Hypothalamus (tissue), 51 donors: ENCODE measurements around the gene NRN1L.

Experiments used
- DNase-seq, 51 donors: peaks; one replicate each; lab custom pipeline; 2025; lab: John Stamatoyannopoulos, UW

NRN1L gene

GRCh38 chr16:67881621-67882161 lies 3.0 kb upstream of the NRN1L start:
- peak in 31 of 51 donors; percentile 6 to 71 (median 50) for DNase-seq

- DNase-seq, result peak in 43 of 51 donors; percentile 11 to 90 (median 68)
These were observed 2.1 kb upstream of the NRN1L start for GRCh38 chr16:67882374-67883145.

DNA sequence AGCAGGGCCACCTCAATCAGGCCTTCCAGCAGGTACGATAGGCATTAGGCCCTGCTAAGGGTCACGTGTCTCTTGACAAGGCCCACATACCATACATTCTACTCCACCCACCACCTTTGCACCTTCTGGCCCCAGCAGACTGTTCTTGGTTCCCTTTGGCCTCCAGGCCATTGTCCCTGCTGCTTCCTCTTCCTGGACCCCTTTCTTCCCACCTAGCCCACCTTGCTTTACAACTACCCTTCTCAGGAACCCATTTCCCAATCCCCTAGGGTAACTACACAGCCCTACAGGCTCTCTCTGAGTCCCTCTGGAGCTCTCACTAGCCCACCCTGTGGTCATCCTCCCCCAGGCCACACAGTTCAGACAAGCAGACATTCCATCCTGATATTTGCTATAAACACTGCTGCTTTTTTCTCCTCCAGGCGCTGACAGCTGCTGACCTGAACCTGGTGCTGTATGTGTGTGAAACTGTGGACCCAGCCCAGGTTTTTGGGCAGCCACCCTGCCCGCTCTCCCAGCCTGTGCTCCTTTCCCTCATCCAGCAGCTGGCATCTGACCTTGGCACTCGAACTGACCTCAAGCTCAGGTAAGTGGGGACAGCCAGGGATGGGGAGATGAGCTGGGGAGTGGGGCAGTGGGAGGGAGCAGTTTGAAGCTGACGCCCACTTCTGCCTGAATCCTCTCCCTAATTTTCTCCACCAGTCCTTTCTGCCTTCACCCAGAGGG lies 1.4 kb upstream of the NRN1L start:
- peak in 2 of 51 donors; percentile 15 to 16 for DNase-seq

- peak in 33 of 51 donors; percentile 3 to 64 (median 27) for DNase-seq
These were observed 818 bp upstream of the NRN1L start for GRCh38 chr16:67883872-67884261.

- no peak for DNase-seq
These were observed 860 bp downstream of the NRN1L start for GRCh38 chr16:67885545-67885944.

DNA sequence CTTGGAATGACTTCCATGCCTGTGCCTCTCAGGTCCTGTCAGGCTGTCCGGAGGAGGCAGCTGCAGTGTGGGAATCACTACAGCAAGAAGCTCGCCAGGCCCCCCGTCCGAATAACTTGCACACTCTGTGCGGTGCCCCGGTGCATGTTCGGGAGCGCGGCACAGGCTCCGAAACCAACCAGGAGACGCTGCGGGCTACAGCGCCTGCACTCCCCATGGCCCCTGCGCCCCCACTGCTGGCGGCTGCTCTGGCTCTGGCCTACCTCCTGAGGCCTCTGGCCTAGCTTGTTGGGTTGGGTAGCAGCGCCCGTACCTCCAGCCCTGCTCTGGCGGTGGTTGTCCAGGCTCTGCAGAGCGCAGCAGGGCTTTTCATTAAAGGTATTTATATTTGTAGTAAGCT lies 1.3 kb downstream of the NRN1L start:
- no peak for DNase-seq

DNA sequence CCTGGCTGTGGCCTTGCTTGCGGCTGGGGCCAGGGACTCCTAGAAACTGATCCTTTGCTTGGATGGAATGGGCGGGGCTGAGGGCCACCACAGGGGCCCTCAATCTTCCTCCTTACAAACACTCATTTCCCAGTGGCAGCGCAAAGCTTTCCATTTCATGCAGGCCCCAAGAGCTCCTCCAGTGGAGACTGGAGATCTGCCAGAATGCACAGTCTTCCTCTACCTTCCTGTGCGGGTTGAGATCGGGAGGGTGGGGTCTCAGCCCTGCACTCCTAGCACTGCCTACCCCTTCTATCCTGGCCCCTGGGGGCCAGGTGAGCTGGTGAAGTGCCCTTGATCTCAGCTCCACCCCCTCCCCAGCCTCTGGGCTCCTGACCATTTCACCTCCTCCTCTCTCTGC lies 1.7 kb downstream of the NRN1L start:
- DNase-seq, result no peak

DNA sequence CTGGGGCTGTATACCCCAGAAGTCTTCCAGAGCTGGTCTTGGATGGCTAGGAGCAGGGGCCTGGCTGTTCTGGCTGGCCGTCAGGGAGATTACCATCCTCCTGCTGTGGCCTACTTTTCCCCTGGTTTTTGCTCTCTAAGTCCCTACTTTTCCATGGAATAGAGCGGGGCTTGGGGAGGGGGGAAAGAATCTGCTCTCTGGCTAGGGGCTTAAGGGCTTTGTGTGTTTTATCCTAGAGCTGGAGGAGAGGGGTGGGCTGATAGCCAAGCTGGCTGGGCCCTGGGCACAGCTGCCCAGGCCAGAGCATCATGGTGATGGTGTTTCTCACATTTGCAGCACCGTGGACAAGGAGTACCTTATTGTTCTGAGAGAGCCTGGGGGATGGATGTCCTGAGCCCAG lies 3.6 kb downstream of the NRN1L start:
- DNase-seq, result peak in 2 of 51 donors; percentile 8 to 14

DNA sequence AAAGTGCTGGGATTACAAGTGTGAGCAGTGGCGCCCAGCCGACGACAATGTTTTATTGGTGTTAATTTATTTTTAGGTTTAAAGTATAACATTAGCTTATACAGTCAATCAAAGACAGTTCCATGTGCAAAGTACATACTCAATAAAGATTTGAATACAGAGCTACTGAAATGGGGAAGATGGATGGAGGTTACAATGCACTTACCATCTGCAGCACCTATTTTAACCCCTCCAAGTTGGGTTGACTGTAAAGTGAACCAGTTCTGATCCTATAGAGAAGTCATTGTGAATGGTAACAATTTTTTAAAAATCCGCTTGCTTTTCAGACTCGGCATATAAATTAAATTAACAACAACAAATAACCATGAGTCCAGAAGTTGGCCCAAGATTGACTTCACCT lies 7.7 kb downstream of the NRN1L start:
- DNase-seq, result no peak

DNA sequence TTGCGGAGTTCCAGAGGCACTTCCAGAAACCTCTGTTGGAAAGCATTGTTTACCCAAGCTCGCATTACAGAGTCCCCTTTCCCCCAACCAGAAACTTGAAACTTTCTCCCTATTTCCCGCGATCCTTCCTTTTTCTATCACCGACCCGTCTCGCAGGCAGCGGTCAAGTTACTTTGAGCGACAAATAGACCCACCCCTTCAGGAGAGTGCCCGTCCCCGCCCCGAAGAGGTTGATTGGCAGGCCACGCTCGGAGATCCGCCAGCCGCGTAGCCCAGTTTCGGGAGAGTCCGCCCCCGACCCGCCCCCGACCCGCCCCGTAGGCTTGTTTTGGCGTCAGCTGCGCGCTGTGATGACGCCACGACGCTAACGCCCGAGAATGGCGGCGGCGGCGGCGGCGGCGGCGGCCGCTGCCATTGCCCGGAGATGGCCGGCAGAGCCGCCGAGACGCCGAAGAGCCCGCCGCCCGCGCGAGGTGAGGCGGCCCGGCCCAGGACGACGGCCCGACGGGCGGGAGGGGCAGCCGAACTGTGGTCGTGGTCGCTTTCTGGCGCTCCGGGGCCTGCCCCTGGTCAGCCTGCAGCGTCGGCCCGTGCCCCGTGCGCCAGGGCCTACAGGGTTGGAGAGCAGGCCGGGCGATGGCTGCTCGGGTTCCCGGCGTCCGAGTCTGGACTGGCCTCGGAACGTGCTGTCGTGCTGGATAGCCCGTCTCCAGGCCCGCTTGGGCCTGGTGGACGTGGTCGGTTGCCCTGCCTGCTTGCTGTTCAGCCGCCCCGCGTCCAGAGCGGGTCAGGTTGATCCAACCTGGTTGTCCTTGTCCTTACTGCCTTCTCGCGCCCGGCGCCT lies 8.4 kb downstream of the NRN1L start, which contains the start of gene PSKH1:
Gene PSKH1, plus strand, starts transcription at position 356 of the 844 bp plus-strand sequence. CDS start 15,496 bp downstream, outside the sequence.
- DNase-seq, result peak; percentile 43 to 98 (median 94)

GRCh38 chr16:67893743-67894399 lies 9.2 kb downstream of the NRN1L start:
- peak in 1 of 51 donors; percentile 55 for DNase-seq

- DNase-seq, result peak in 10 of 51 donors; percentile 6 to 48 (median 17)
These were observed 12.5 kb downstream of the NRN1L start for GRCh38 chr16:67897231-67897630.

GRCh38 chr16:67901734-67902133 lies 17.0 kb downstream of the NRN1L start:
- DNase-seq, result no peak

GRCh38 chr16:67902831-67903230 lies 18.1 kb downstream of the NRN1L start:
- DNase-seq, result no peak

GRCh38 chr16:67907397-67908180 lies 22.9 kb downstream of the NRN1L start:
- peak in 1 of 51 donors; percentile 18 for DNase-seq

GRCh38 chr16:67909056-67909742 lies 24.5 kb downstream of the NRN1L start:
- no peak for DNase-seq

GRCh38 chr16:67910158-67910557 lies 25.5 kb downstream of the NRN1L start:
- peak in 39 of 51 donors; percentile 13 to 95 (median 70) for DNase-seq

DNA sequence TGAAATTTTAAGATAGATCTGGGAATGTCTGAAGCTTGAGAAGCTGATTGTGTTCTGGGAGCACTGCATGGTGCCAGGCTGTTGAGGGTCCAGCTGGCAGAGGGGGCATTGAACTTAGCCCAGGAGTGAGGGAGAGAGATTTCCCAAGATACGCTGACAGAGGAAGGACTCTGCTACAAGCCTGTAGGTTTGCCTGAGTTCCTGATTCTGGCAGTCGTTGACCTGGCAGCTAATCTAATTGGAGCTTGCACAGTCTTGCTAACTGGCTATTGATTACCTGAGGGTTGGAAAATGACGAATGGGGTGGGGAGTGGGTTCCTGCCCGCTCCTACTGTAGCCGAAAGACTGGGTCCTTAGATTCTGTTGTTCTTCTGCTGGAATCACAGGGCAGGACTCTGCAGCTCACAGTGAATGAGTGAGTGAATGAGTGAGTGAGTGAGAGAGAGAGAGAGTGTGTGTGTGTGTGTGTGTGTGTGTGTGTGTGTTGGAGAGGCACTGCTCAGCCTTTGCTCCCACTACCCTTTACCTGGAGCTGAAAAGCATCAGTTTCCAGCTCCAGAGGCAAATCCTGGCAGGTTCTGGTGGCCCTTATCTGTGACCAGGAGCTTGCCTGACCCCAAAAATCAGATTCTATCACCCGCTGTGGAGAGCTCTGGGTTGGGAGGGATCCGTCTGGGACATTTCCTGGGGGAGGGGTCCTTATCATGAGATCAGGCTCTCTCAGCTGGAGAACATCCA lies 30.2 kb downstream of the NRN1L start:
- DNase-seq, result no peak
